Measurements from ENCODE around the gene MORN4.

Gene MORN4

GRCh38 chr10:97635577-97635976 lies 2.3 kb upstream of the MORN4 start (continued):
- TF ChIP-seq ZNF148 (tag by site-specific recombination; IDR thresholded peaks at IDR 0.05; ENCODE audit: borderline replicate concordance): no peak
- no peak for TF ChIP-seq ZNF211 (tag by site-specific recombination; IDR thresholded peaks at IDR 0.05; ENCODE audit: low read depth)
- TF ChIP-seq ZNF398 (tag by site-specific recombination; IDR thresholded peaks at IDR 0.05): no peak
- no peak for TF ChIP-seq ZNF768 (tag by site-specific recombination; IDR thresholded peaks at IDR 0.05)
- TF ChIP-seq ZSCAN4 (tag by site-specific recombination; IDR thresholded peaks at IDR 0.05): no peak
- TF ChIP-seq TCF7L2 (IDR thresholded peaks at IDR 0.05; ENCODE audit: borderline replicate concordance, low read depth, low read length): no peak
- TF ChIP-seq ZNF76 (tag by site-specific recombination; IDR thresholded peaks at IDR 0.05; ENCODE audit: borderline replicate concordance, low read depth): no peak
- TF ChIP-seq ZNF433 (tag by site-specific recombination; IDR thresholded peaks at IDR 0.05; ENCODE audit: low read depth): peak; percentile 92
- peak; percentile 82 for TF ChIP-seq ZNF664 (tag by site-specific recombination; IDR thresholded peaks at IDR 0.05)
- no peak for TF ChIP-seq ZNF521 (tag by site-specific recombination; IDR thresholded peaks at IDR 0.05)
- TF ChIP-seq ZNF23 (tag by site-specific recombination; IDR thresholded peaks at IDR 0.05; ENCODE audit: borderline replicate concordance): no peak
- TF ChIP-seq ZNF140 (tag by site-specific recombination; IDR thresholded peaks at IDR 0.05): peak; percentile 93
- TF ChIP-seq WT1 (tag by site-specific recombination; IDR thresholded peaks at IDR 0.05): no peak
- TF ChIP-seq ZNF660 (tag by site-specific recombination; IDR thresholded peaks at IDR 0.05): no peak
- no peak for TF ChIP-seq YY1 (tag by site-specific recombination; IDR thresholded peaks at IDR 0.05)
- peak; percentile 35; the same call in 1 of the 2 replicates for TF ChIP-seq ZNF341 (tag by site-specific recombination; IDR thresholded peaks at IDR 0.05; ENCODE audit: low read depth)
- TF ChIP-seq KLF10 (tag by site-specific recombination; IDR thresholded peaks at IDR 0.05): no peak
- TF ChIP-seq ZBTB1 (tag by site-specific recombination; IDR thresholded peaks at IDR 0.05): 0 out of 2 replicates have a peak, but pooled peaks have one; percentile 42
- no peak for TF ChIP-seq ZNF548 (tag by site-specific recombination; IDR thresholded peaks at IDR 0.05)
- peak; percentile 88 for TF ChIP-seq ZNF558 (tag by site-specific recombination; IDR thresholded peaks at IDR 0.05)
- no peak for TF ChIP-seq ZNF311 (tag by site-specific recombination; IDR thresholded peaks at IDR 0.05; ENCODE audit: borderline replicate concordance)
- no peak for TF ChIP-seq ZNF837 (tag by site-specific recombination; IDR thresholded peaks at IDR 0.05)
- TF ChIP-seq ZFP37 (tag by site-specific recombination; IDR thresholded peaks at IDR 0.05): peak; percentile 82; the same call in 1 of the 2 replicates
- no peak for TF ChIP-seq ZNF544 (tag by site-specific recombination; IDR thresholded peaks at IDR 0.05)

- CTCF ChIA-PET: interaction anchor here (0.6 to 0.9 kb wide), 2 partner anchors 15 to 91 kb away, joined by 4 read pairs; no protein-coding TSS in a partner anchor
- Histone ChIP-seq H3K27ac (ENCODE audit: extremely low read depth, low read depth, low read length) (no peak overlapping the region; the same call in 1 of the 2 replicates), H3K9me3 (ENCODE audit: control insufficient read depth, insufficient read depth, low read depth, low read length) (no peaks in the 10 kb centered on the region), H3K4me3 (ENCODE audit: low read depth, low read length) (peak overlapping the region; percentile 65; the same call in 1 of the 2 replicates), H3K36me3 (ENCODE audit: control insufficient read depth in 2 of 2, insufficient read depth in 1 of 2, low read length in 2 of 2) (no peaks in the 10 kb centered on the region), H3K4me1 (ENCODE audit: control insufficient read depth, insufficient read depth, low read length) (no peaks in the 10 kb centered on the region)
- POLR2A ChIA-PET: interaction anchor here (1.0 kb wide), 1 partner anchor 103 kb away, joined by 3 read pairs; the partner anchor contains the start of gene ZFYVE27
- TF ChIP-seq ZNF785 (tag by site-specific recombination; IDR thresholded peaks at IDR 0.05): no peak
- TF ChIP-seq ZNF121 (tag by site-specific recombination; IDR thresholded peaks at IDR 0.05): peak; percentile 85; the same call in 1 of the 2 replicates
- no peak for TF ChIP-seq ZNF544 (tag by site-specific recombination; IDR thresholded peaks at IDR 0.05)
- TF ChIP-seq ZNF560 (tag by site-specific recombination; IDR thresholded peaks at IDR 0.05; ENCODE audit: borderline replicate concordance): no peak
- no peak for TF ChIP-seq KLF1 (tag by site-specific recombination; IDR thresholded peaks at IDR 0.05)
- TF ChIP-seq ZFP3 (tag by site-specific recombination; IDR thresholded peaks at IDR 0.05; ENCODE audit: low read depth): no peak
- TF ChIP-seq ZNF645 (tag by site-specific recombination; IDR thresholded peaks at IDR 0.05): no peak
- TF ChIP-seq ZNF473 (tag by site-specific recombination; IDR thresholded peaks at IDR 0.05): no peak
- TF ChIP-seq ZNF704 (tag by site-specific recombination; IDR thresholded peaks at IDR 0.05): no peak
Measured at GRCh38 chr10:97633921-97634320, 621 bp upstream of the MORN4 start.
